GM12878 (cell line): ENCODE results near the gene CHN2.

Experiments
- CREB1 ChIP-seq: IDR thresholded peaks from 2 replicates; pipeline ENCODE4 v1.6.1; 2012; ENCODE audit warnings: low read depth, mild to moderate bottlenecking, inconsistent platforms
- ESRRA ChIP-seq: IDR thresholded peaks from 2 replicates; pipeline ENCODE4 v1.6.1; 2012; ENCODE audit warnings: mild to moderate bottlenecking, low read length, improper control_type of control experiment
- MYC ChIP-seq: IDR thresholded peaks from 2 replicates; pipeline ENCODE4 v1.6.1; 2011; ENCODE audit warnings: mild to moderate bottlenecking, low read length, moderate library complexity, inconsistent platforms; ENCODE audit not compliant: insufficient read depth, insufficient replicate concordance, insufficient read length, severe bottlenecking
- RAD21 ChIP-seq: IDR thresholded peaks from 2 replicates; pipeline ENCODE4 v1.6.1; 2011; ENCODE audit warnings: mild to moderate bottlenecking, low read depth, low read length, moderate library complexity; ENCODE audit not compliant: insufficient read depth
- RFX5 ChIP-seq: IDR thresholded peaks from 2 replicates; pipeline ENCODE4 v1.6.1; 2011; ENCODE audit warnings: low read depth, low read length, improper control_type of control experiment
- SRF ChIP-seq, 2 experiments: IDR thresholded peaks; 2 replicates each; pipeline ENCODE4 v1.6.1; 2011; ENCODE audit warnings: low read depth in 2 of 2, low read length in 2 of 2, mild to moderate bottlenecking in 1 of 2, moderate library complexity in 1 of 2
- TCF3 ChIP-seq: IDR thresholded peaks from 2 replicates; pipeline ENCODE4 v1.6.1; 2012; ENCODE audit warnings: low read depth, mild to moderate bottlenecking, low read length, borderline replicate concordance; ENCODE audit not compliant: insufficient read depth
- TF ChIP-seq, protein P1 (sequence below), 3 experiments: IDR thresholded peaks in 2 of 3; conservative IDR thresholded peaks in 1 of 3; 2 replicates each; pipeline ENCODE4 v1.5.1; 2011; ENCODE audit warnings: low read depth in 3 of 3, low read length in 3 of 3, mild to moderate bottlenecking in 3 of 3, control low read depth in 2 of 3, moderate library complexity in 2 of 3, inconsistent platforms in 1 of 3, mixed read lengths in 1 of 3; ENCODE audit not compliant: control insufficient read depth in 2 of 3, insufficient read depth in 1 of 3; ENCODE audit errors: extremely low read depth in 1 of 3
- TF ChIP-seq, protein P2 (sequence below): IDR thresholded peaks from 2 replicates; pipeline ENCODE4 v1.6.1; 2012; ENCODE audit warnings: low read depth, low read length, improper control_type of control experiment
- TF ChIP-seq, protein P3 (sequence below): fragments of 450-650 bp; IDR thresholded peaks from 2 replicates; pipeline ENCODE4 v1.6.1; 2017; ENCODE audit warnings: mild to moderate bottlenecking

DNA sequence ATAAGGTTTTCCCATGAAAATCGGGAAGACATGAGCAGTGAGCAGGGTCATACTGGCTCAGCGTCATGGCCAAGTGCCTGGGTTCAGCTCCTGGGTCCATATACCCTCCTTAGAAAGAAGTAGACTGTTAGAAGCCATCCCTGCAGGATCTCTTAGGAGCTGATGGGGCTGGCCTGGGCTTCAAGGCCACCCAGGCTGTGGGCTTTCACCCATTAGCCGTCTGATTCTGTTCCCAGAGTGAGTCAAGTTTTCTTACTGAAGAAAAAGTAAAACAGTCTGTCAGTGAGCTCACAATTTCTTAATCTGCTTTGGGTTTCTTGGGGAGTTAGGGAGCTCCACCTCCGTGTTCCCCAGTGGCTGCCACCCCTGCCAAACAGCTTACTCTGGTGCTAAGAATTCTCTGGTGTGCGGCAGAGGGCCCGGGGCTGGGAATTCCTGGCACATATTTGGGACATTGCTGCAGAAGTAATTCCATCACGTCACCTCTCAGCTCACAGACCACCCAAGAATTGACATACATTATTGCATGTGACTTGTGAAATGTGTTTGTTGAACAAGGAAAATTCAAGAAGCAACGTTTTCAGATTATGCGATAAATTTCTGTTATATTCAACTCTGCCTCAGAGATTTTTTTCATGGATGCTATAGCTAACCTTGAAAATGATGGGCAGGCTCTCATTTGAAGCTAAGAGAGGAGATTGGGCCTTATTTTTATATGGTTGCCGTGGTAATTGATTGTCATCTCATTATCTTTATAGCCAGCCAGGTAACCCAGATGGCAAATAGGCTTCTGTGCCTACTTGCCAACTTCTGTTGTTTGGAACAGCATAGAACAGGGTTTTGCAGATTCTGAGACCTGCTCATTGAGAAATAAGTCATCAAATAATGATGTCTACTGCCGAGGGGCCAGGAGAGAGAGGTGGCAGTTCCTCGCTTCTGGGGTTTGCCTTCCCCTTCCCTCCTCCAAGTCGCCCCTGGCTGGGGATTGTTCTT, 166.4 kb downstream of the CHN2 start:
- TF ChIP-seq SRF (IDR thresholded peaks at IDR 0.05; ENCODE audit: low read depth in 2 of 2, low read length in 2 of 2) (no peak), CREB1 (no peak), RAD21 (no peak), MYC (no peak), TCF3 (no peak), RFX5 (no peak), ESRRA (no peak)
- TF ChIP-seq, protein P1, sequence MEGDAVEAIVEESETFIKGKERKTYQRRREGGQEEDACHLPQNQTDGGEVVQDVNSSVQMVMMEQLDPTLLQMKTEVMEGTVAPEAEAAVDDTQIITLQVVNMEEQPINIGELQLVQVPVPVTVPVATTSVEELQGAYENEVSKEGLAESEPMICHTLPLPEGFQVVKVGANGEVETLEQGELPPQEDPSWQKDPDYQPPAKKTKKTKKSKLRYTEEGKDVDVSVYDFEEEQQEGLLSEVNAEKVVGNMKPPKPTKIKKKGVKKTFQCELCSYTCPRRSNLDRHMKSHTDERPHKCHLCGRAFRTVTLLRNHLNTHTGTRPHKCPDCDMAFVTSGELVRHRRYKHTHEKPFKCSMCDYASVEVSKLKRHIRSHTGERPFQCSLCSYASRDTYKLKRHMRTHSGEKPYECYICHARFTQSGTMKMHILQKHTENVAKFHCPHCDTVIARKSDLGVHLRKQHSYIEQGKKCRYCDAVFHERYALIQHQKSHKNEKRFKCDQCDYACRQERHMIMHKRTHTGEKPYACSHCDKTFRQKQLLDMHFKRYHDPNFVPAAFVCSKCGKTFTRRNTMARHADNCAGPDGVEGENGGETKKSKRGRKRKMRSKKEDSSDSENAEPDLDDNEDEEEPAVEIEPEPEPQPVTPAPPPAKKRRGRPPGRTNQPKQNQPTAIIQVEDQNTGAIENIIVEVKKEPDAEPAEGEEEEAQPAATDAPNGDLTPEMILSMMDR (IDR thresholded peaks at IDR 0.05 in 2 of 3, conservative IDR thresholded peaks at IDR 0.05 in 1 of 3; ENCODE audit: control insufficient read depth in 2 of 3, extremely low read depth in 1 of 3, insufficient read depth in 1 of 3, low read depth in 3 of 3, low read length in 3 of 3): no peak
- TF ChIP-seq, protein P2, sequence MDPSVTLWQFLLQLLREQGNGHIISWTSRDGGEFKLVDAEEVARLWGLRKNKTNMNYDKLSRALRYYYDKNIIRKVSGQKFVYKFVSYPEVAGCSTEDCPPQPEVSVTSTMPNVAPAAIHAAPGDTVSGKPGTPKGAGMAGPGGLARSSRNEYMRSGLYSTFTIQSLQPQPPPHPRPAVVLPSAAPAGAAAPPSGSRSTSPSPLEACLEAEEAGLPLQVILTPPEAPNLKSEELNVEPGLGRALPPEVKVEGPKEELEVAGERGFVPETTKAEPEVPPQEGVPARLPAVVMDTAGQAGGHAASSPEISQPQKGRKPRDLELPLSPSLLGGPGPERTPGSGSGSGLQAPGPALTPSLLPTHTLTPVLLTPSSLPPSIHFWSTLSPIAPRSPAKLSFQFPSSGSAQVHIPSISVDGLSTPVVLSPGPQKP: no peak
- TF ChIP-seq, protein P3, sequence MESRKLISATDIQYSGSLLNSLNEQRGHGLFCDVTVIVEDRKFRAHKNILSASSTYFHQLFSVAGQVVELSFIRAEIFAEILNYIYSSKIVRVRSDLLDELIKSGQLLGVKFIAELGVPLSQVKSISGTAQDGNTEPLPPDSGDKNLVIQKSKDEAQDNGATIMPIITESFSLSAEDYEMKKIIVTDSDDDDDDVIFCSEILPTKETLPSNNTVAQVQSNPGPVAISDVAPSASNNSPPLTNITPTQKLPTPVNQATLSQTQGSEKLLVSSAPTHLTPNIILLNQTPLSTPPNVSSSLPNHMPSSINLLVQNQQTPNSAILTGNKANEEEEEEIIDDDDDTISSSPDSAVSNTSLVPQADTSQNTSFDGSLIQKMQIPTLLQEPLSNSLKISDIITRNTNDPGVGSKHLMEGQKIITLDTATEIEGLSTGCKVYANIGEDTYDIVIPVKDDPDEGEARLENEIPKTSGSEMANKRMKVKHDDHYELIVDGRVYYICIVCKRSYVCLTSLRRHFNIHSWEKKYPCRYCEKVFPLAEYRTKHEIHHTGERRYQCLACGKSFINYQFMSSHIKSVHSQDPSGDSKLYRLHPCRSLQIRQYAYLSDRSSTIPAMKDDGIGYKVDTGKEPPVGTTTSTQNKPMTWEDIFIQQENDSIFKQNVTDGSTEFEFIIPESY: no peak
